ENCODE results near the gene MTHFD2L.

- TF ChIP-seq CTCF (IDR thresholded peaks at IDR 0.05) (no peak), POLR2AphosphoS5 (IDR thresholded peaks at IDR 0.05; ENCODE audit: insufficient read depth in 1 of 2, low read depth in 1 of 2) (no peak)
Measured at GRCh38 chr4:74327762-74328161, 169.8 kb downstream of the MTHFD2L start.
